HepG2 (cell line): ENCODE data around the gene THBD. TPM values are rescaled to one million over a fixed set of nuclear protein-coding genes. Genes with fewer than 3 reads are reported as not detected.

Source experiments
- ATAC-seq: fragments of 200-7000 bp; cut with Tn5 transposase; 3 replicates; pipeline ENCODE4 v1.9.1; 2020; ENCODE audit warnings: mild to moderate bottlenecking, moderate library complexity
- BruUV-seq: library from RNA; stranded (reverse); fragments of 400-500 nt; replicated peaks from 2 replicates; lab custom pipeline; 2021; lab: Mats Ljungman, UMichigan
- CTCF ChIA-PET: fragments of 300-600 bp; formaldehyde crosslinking; extraction: SDS; loops from one replicate; lab custom pipeline; 2021; ENCODE audit warnings: low total read pairs, inconsistent platforms, low intra/inter-chr PET ratio; lab: Yijun Ruan, JAX
- POLR2A ChIA-PET: fragments of 350-600 bp; sonication (Branson Sonifier 250); formaldehyde crosslinking; loops from one replicate; lab custom pipeline; 2020; ENCODE audit warnings: antibody characterized with exemption, inconsistent platforms; lab: Yijun Ruan, JAX
- DNase-seq: peaks from one replicate; pipeline ENCODE4 v3.0.0-alpha.2; 2015; ENCODE audit warnings: low spot score
- FAIRE-seq: peaks from 3 replicates; lab custom pipeline; 2011; peaks lifted over from hg19 to GRCh38; lab: Jason Lieb, UNC
- H2AFZ ChIP-seq: one replicate; pipeline ENCODE4 v1.6.1; 2011; ENCODE audit warnings: low read length, inconsistent platforms
- H3K27ac ChIP-seq: fragments of 300-600 bp; 3 replicates; pipeline ENCODE4 v1.8.0; 2011; ENCODE audit warnings: mixed run types, mild to moderate bottlenecking, mixed read lengths, low read length, inconsistent platforms; ENCODE audit not compliant: insufficient read depth; ENCODE audit errors: extremely low read length
- H3K27me3 ChIP-seq, 2 experiments: fragments of 200-600 bp in 1 of 2; 2 replicates in 1 of 2; 3 replicates in 1 of 2; pipeline versions ENCODE4 v1.6.0 to v1.8.0; 2011; ENCODE audit warnings: low read length in 2 of 2, mild to moderate bottlenecking in 2 of 2, moderate library complexity in 2 of 2, inconsistent platforms in 1 of 2; ENCODE audit not compliant: insufficient read depth in 2 of 2, control insufficient read depth in 1 of 2
- H3K36me3 ChIP-seq, 2 experiments: fragments of 200-600 bp in 1 of 2; replicated peaks in 1 of 2; 2 replicates in 1 of 2; 3 replicates in 1 of 2; pipeline versions ENCODE4 v1.5.1 to v1.8.0; 2011; ENCODE audit warnings: low read length in 2 of 2, inconsistent platforms in 1 of 2; ENCODE audit not compliant: insufficient read depth in 2 of 2, control insufficient read depth in 1 of 2
- H3K4me1 ChIP-seq: 2 replicates; pipeline ENCODE4 v1.5.1; 2012; ENCODE audit warnings: low read length, inconsistent platforms; ENCODE audit not compliant: insufficient read depth
- H3K4me2 ChIP-seq: 2 replicates; pipeline ENCODE4 v1.6.0; 2011; ENCODE audit warnings: low read depth, low read length, inconsistent platforms
- H3K4me3 ChIP-seq, 3 experiments: fragments of 200-600 bp in 1 of 3; sonication (generic), shearing (Covaris generic) in 1 of 3; replicated peaks in 1 of 3; 2 replicates each; pipeline ENCODE4 v1.5.1; 2011 to 2016; ENCODE audit warnings: low read length in 3 of 3, inconsistent platforms in 2 of 3, low read depth in 2 of 3, mild to moderate bottlenecking in 2 of 3, control low read depth in 1 of 3, mixed read lengths in 1 of 3; ENCODE audit not compliant: insufficient read depth in 1 of 3
- H3K79me2 ChIP-seq: one replicate; pipeline ENCODE4 v1.6.1; 2011; ENCODE audit warnings: low read length, inconsistent platforms; ENCODE audit not compliant: insufficient read depth
- H3K9ac ChIP-seq: 2 replicates; pipeline ENCODE4 v1.6.0; 2011; ENCODE audit warnings: mild to moderate bottlenecking, low read depth, low read length, inconsistent platforms; ENCODE audit not compliant: insufficient read depth
- H3K9me3 ChIP-seq: 2 replicates; pipeline ENCODE4 v1.5.1; 2012; ENCODE audit warnings: mild to moderate bottlenecking, low read length
- H4K20me1 ChIP-seq: 2 replicates; pipeline ENCODE4 v1.6.0; 2011; ENCODE audit warnings: inconsistent platforms, mild to moderate bottlenecking, low read length, moderate library complexity; ENCODE audit not compliant: insufficient read depth
- CEBPZ ChIP-seq: IDR thresholded peaks from 2 replicates; pipeline ENCODE4 v1.6.1; 2012; ENCODE audit warnings: low read length, improper control_type of control experiment
- CTCF ChIP-seq: sonication (generic); formaldehyde crosslinking; IDR thresholded peaks from 2 replicates; pipeline ENCODE4 v1.5.0; 2020; ENCODE audit warnings: mild to moderate bottlenecking, missing genetic modification reagents, moderate library complexity
- POLR2A ChIP-seq, 2 experiments: IDR thresholded peaks; 2 replicates each; pipeline ENCODE4 v1.6.1; 2011; ENCODE audit warnings: low read depth in 2 of 2, low read length in 2 of 2, mild to moderate bottlenecking in 1 of 2, moderate library complexity in 1 of 2; ENCODE audit not compliant: insufficient read depth in 1 of 2
- SMC3 ChIP-seq: IDR thresholded peaks from 2 replicates; pipeline ENCODE4 v1.6.1; 2011; ENCODE audit warnings: low read length, improper control_type of control experiment
- STAG1 ChIP-seq: sonication (generic); formaldehyde crosslinking; IDR thresholded peaks from 2 replicates; pipeline ENCODE4 v1.4.0; 2020; ENCODE audit warnings: missing genetic modification reagents
- USF2 ChIP-seq, 2 experiments: sonication (generic) in 1 of 2; formaldehyde crosslinking in 1 of 2; IDR thresholded peaks; 2 replicates each; pipeline versions ENCODE4 v1.5.1 to v1.6.1; 2011 to 2020; ENCODE audit warnings: borderline replicate concordance in 1 of 2, low read depth in 1 of 2, low read length in 1 of 2, mild to moderate bottlenecking in 1 of 2, missing genetic modification reagents in 1 of 2, moderate library complexity in 1 of 2
- ZNF646 ChIP-seq: sonication (generic); formaldehyde crosslinking; IDR thresholded peaks from 2 replicates; pipeline ENCODE4 v1.9.0; 2021; ENCODE audit warnings: mild to moderate bottlenecking, missing genetic modification reagents
- WGBS: methylation state at CpG from one replicate; pipeline ENCODE4 v1.1.6; 2017; ENCODE audit warnings: low lambda C conversion rate; 5-methylcytosine and 5-hydroxymethylcytosine counted together
- in situ Hi-C: cut with HindIII; loops from 2 replicates; pipeline ENCODE4 v1.10.0; 2017; ENCODE audit warnings: low pct_unique_long_range_greater_than_20kb; ENCODE audit not compliant: extremely low pct_ligation_motif_present
- intact Hi-C: fragments of 100-400 bp; cut with micrococcal nuclease; formaldehyde crosslinking; loops from one replicate; pipeline ENCODE4 v1.10.0; 2022; ENCODE audit not compliant: unreplicated experiment
- polyA plus RNA-seq, 8 experiments: library from polyadenylated mRNA; depleted of rRNA in 3 of 8; stranded (reverse) in 7 of 8; unstranded in 1 of 8; fragments of >200 nt; fragmentation: Illumina TruSeq in 4 of 8; extraction: Trizol in 4 of 8; gene quantifications; 2 replicates each; pipeline versions ENCODE4 v1.2.1 to v1.2.3, GENCODE V29; 2011 to 2016; ENCODE audit warnings: low read depth in 4 of 8, missing spikeins in 1 of 8, mixed read lengths in 1 of 8; ENCODE audit not compliant: insufficient read depth in 1 of 8
- total RNA-seq, 5 experiments: library from RNA; depleted of rRNA; stranded (reverse); fragments of >200 nt; fragmentation: Illumina TruSeq; extraction: Trizol; gene quantifications; 2 replicates each; pipeline ENCODE4 v1.2.3, GENCODE V29; 2016; ENCODE audit warnings: low read depth in 1 of 5

Gene THBD
- total and polyA plus RNA-seq, 2 of the 13 experiments (the other 11 are each of a cell fraction or from before 2014, with no cell fraction given) = 0.03 TPM; not detected in 1

GRCh38 chr20:23043376-23043775 is 6.1 kb downstream of the THBD start:
- no peaks in the 10 kb centered on the region for H4K20me1 ChIP-seq
- WGBS = 24% methylated on average over 6 of the region's 6 CpGs
- in situ Hi-C loops = no loop called here
- no peak overlapping the region for H3K9ac ChIP-seq
- H2AFZ ChIP-seq = no peak overlapping the region
- no peak for DNase-seq
- H3K27me3 ChIP-seq = peaks cover 0 to 24% of the 10 kb centered on the region in 2 experiments; a peak in 3 of 5 replicates
- ChIA-PET CTCF (interaction anchor here (1.1 to 2.0 kb wide), 3 partner anchors 158 to 297 kb away, joined by 3 to 6 read pairs (median 3); no protein-coding TSS in a partner anchor), POLR2A (no interaction called here)
- no peaks in the 10 kb centered on the region for H3K9me3 ChIP-seq
- no peak for FAIRE-seq
- H3K27ac ChIP-seq = no peak overlapping the region
- H3K4me3 ChIP-seq = no peak overlapping the region
- no peaks in the 10 kb centered on the region for H3K4me1 ChIP-seq
- intact Hi-C loops = loop anchor here (1.0 kb wide), 2 partner anchors 158 to 297 kb away; no protein-coding TSS in a partner anchor
- H3K79me2 ChIP-seq = no peaks in the 10 kb centered on the region
- H3K36me3 ChIP-seq = no peaks in the 10 kb centered on the region
- no TSS peak for BruUV-seq
- ATAC-seq = peak; percentile 56
- no peak overlapping the region for H3K4me2 ChIP-seq
- TF ChIP-seq CEBPZ (no peak), STAG1 (CRISPR knock-in tag) (peak; percentile 64), SMC3 (0 out of 2 replicates have a peak, but pooled peaks have one; percentile 13), USF2 (IDR thresholded peaks at IDR 0.05; ENCODE audit: low read depth, low read length) (peak; percentile 46; the same call in 1 of the 2 replicates), USF2 (CRISPR knock-in tag; IDR thresholded peaks at IDR 0.05; ENCODE audit: borderline replicate concordance) (no peak; the same call in 1 of the 2 replicates), CTCF (CRISPR knock-in tag) (peak; percentile 68), ZNF646 (CRISPR knock-in tag) (no peak), POLR2A (IDR thresholded peaks at IDR 0.05; ENCODE audit: insufficient read depth in 1 of 2, low read depth in 2 of 2, low read length in 2 of 2) (no peak)
